Fibroblast of the aortic adventitia (primary cell): ENCODE measurements around the gene MEGF11. TPM values are rescaled to one million over a fixed set of nuclear protein-coding genes. Genes with fewer than 3 reads are reported as not detected.

Source experiments
- DNase-seq: peaks from one replicate; pipeline ENCODE4 v3.0.0-alpha.2; 2010; ENCODE audit warnings: low read depth
- H3K4me3 ChIP-seq: 2 replicates; pipeline ENCODE4 v1.5.1; 2011; ENCODE audit warnings: low read depth, mild to moderate bottlenecking, control low read depth, low read length, moderate library complexity
- CTCF ChIP-seq: IDR thresholded peaks from 2 replicates; pipeline ENCODE4 v1.5.1; 2011; ENCODE audit warnings: mild to moderate bottlenecking, low read length, control low read depth, inconsistent platforms; ENCODE audit not compliant: insufficient read depth
- total RNA-seq: library from RNA; depleted of rRNA; stranded (reverse); fragments of >200 nt; gene quantifications from 2 replicates; pipeline ENCODE4 v1.2.3, GENCODE V29; 2012; ENCODE audit warnings: low replicate concordance

Gene MEGF11
- total RNA-seq, 1 donor, result 0.36 TPM

DNA sequence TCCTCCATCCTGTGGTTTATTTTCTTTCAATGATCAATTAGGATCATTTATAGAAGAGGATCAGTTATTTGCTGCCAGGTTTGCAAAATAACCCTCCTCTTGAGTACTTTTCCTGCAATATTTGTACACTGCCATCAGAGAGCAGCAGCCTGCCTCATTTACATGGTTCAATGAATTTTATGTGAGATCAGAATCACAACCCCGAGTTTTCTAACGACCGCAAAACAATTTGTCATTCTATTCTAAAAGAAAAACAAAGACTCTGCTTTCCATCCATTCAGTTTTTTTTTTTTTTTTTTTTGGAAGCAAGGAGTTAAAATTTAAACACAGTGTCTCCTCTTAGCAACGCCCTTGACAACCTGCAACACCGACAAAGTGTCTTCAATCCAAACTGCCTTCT, 237.4 kb downstream of the MEGF11 start:
- no peak for TF ChIP-seq CTCF
- no peak overlapping the region for H3K4me3 ChIP-seq
- no peak for DNase-seq

DNA sequence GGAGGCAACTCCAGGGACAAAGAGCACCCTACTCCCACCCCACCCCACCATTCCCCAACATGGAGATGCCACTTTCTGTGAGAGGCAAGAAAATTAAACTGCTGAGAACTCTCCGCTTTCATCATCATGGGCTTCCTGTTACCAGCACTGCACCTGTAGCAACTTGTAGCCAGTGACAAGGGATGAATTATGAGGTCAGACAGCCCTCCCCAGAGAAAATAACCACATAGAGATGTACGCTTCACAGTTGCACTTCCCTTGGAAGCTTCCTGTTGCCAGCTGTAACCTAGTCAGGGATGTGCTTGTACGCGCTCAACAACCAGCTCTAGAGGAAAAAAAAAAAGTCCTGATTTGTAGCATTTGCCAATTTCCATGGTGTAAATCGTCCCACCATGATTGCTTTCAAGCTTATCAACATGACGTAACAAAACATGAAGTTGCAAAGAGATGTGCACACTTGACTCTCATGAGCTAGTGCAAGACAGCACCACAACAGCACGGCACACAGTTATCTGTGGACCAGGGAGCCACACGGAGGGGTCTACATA, 238.8 kb downstream of the MEGF11 start:
- no peak for DNase-seq
- no peak overlapping the region for H3K4me3 ChIP-seq
- no peak for TF ChIP-seq CTCF

- no peak for TF ChIP-seq CTCF
- no peak overlapping the region for H3K4me3 ChIP-seq
- no peak for DNase-seq
Observed at GRCh38 chr15:66014022-66014421, 239.5 kb downstream of the MEGF11 start.

DNA sequence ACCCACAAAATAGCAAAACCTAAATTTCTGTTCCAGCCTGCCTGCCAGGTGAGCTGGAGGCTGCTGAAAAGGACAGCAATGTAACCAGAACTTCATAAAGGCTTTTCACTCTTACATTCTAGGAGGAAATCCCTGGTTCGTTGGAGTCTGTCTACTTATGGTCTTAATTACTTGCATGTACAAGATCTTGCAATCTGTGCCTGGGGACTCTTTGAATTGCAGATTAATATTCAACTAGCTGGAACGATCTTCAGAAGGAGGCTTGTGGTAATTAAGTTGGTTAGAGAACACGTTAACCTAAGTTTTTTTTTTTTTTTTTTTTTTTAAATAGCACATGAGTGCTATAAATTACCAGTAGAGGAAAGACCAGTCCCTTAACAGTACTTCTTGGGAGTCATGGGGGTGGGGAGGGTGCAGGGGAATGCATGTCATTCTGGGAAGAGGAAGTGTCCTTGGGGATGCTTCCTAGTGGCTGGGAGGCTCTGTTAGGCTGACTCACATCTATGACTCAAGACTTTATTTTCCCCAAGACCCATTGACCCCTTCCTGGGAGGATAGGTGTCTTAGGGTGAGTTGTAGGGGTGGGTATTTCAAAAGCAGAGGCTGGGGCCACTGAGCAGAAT, 244.5 kb downstream of the MEGF11 start:
- DNase-seq, result no peak
- no peak overlapping the region for H3K4me3 ChIP-seq

DNA sequence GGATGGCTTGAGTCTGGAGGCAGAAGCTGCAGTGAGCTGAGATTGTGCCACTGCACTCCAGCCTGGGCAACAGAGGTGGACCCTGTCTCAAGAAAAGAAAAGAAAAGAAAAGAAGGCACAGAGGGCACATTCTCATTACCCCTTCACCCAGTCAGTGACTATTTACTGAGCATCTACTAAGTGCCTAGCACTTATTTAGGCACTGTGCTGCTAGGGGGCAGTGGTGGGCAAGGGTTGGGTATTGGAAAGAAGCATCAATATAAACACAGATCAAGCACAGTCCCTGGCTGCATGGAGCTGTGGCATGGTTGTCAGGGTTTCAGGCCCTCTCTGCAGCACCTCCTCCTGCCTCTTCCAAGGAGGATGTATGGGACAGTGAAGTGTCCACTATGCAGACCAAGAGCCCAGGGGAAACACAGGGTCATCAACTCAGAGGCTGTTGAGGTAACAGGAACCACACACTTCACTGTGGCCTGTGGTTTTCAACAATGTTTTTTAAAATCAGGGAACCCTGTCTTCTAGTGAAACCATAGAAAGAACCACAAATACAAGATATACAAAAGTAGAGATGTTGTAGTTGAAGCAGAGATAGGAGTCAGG, 245.8 kb downstream of the MEGF11 start:
- DNase-seq, result no peak
- TF ChIP-seq CTCF, result no peak
- no peak overlapping the region for H3K4me3 ChIP-seq

More for the DNA sequence above, 244.5 kb downstream of the MEGF11 start:
- TF ChIP-seq CTCF, result no peak

GRCh38 chr15:66006986-66007385, 246.6 kb downstream of the MEGF11 start:
- peak; percentile 7 for DNase-seq
- no peak for TF ChIP-seq CTCF
- H3K4me3 ChIP-seq, result no peak overlapping the region
